Left kidney (tissue), 8 donors: ENCODE measurements around the gene ASB8. TPM values are rescaled to one million over a fixed set of nuclear protein-coding genes. Genes with fewer than 3 reads are reported as not detected.

Source experiments
- DNase-seq: peaks from one replicate; pipeline ENCODE4 v3.0.0-alpha.2; 2013
- long read RNA-seq, 8 donors: transcript quantifications; one replicate each; lab custom pipeline, GENCODE V29; 2026
- polyA plus RNA-seq: library from polyadenylated mRNA; unstranded; fragments of 120-200 nt; gene quantifications from one replicate; pipeline ENCODE4 v1.2.1, GENCODE V29; 2013; ENCODE audit not compliant: insufficient read length

Gene ASB8, protein sequence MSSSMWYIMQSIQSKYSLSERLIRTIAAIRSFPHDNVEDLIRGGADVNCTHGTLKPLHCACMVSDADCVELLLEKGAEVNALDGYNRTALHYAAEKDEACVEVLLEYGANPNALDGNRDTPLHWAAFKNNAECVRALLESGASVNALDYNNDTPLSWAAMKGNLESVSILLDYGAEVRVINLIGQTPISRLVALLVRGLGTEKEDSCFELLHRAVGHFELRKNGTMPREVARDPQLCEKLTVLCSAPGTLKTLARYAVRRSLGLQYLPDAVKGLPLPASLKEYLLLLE
- polyA plus RNA-seq, result 47.0 TPM
- long read RNA-seq, donor 1, transcript ASB8-201 (4 exons, 2,615 nt), result major isoform, 13 of 19 reads
- long read RNA-seq, donor 1, partial matches to known transcripts, result 0 of 19 reads
- long read RNA-seq, donor 1, other reads (novel, unspliced or antisense), result 0 of 19 reads
- long read RNA-seq, donor 2, transcript ASB8-205 (4 exons, 2,610 nt), result minor isoform, 7 of 17 reads
- long read RNA-seq, donor 2, transcript ASB8-201 (4 exons, 2,615 nt), result major isoform, 10 of 17 reads
- long read RNA-seq, donor 2, partial matches to known transcripts, result 0 of 17 reads
- long read RNA-seq, donor 2, other reads (novel, unspliced or antisense), result 0 of 17 reads
- long read RNA-seq, donor 3, partial matches to known transcripts, result 0 of 4 reads
- long read RNA-seq, donor 3, other reads (novel, unspliced or antisense), result 0 of 4 reads
- long read RNA-seq, donor 4, partial matches to known transcripts, result 0 of 1 reads
- long read RNA-seq, donor 4, other reads (novel, unspliced or antisense), result 0 of 1 reads
- long read RNA-seq, donor 5, transcript ASB8-201 (4 exons, 2,615 nt), result major isoform, 13 of 21 reads
- long read RNA-seq, donor 5, partial matches to known transcripts, result 0 of 21 reads
- long read RNA-seq, donor 5, other reads (novel, unspliced or antisense), result 0 of 21 reads
- long read RNA-seq, donor 6, transcript ASB8-201 (4 exons, 2,615 nt), result major isoform, 13 of 19 reads
- long read RNA-seq, donor 6, transcript ASB8-205 (4 exons, 2,610 nt), result minor isoform, 5 of 19 reads
- long read RNA-seq, donor 6, partial matches to known transcripts, result 0 of 19 reads
- long read RNA-seq, donor 6, other reads (novel, unspliced or antisense), result 0 of 19 reads
- long read RNA-seq, donor 7, transcript ASB8-201 (4 exons, 2,615 nt), result major isoform, 16 of 19 reads
- long read RNA-seq, donor 7, partial matches to known transcripts, result 0 of 19 reads
- long read RNA-seq, donor 7, other reads (novel, unspliced or antisense), result 0 of 19 reads
- long read RNA-seq, donor 8, transcript ASB8-201 (4 exons, 2,615 nt), result major isoform, 6 of 9 reads
- long read RNA-seq, donor 8, partial matches to known transcripts, result 0 of 9 reads
- long read RNA-seq, donor 8, other reads (novel, unspliced or antisense), result 0 of 9 reads

DNA sequence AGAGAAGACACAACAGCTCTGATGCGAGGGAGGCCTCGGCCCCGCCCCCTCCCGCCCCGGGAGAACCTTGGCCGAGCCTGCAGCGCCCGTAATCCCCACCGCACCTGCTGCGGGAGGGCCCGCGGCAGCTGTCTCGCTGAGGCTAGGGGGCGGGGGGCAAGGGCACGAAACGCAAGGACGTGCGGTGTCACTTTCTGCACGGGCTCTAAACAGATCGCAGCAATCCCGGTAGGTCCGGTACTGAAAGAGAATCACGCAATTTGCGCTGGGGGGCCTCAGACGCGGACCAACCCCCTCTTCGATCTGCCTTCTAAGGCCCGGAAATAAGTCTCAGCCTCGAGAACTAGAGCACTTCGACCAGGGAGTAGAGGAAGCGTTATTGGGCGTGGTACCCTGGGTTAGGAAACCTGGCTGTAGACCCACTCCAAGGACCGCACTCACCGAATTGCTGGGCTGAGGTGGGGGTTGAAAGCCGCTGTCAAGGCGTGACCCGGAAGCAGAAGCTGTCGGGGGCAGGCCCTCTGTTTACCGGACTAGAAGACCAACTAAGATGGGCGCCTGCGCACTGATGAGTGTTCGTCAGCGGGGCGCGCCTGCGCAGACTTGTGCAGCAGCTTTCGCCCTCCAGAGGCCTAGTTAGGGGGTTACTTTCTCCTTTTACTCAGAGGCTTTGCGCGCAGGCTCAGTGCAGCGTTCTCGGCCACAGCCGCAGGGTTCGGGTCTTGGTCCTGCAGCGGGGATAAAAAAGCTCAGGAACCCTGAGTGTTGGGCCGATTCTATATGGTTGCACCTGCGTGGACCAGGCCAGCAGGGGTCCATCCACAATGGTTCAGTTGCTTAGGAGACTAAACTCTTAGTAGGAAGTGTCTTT, at the start of gene ASB8:
Gene ASB8 (minus strand): TSS at position 498 of the 871 bp plus-strand sequence. CDS start 4,019 bp downstream, outside the sequence.
- peak; percentile 99 for DNase-seq

DNA sequence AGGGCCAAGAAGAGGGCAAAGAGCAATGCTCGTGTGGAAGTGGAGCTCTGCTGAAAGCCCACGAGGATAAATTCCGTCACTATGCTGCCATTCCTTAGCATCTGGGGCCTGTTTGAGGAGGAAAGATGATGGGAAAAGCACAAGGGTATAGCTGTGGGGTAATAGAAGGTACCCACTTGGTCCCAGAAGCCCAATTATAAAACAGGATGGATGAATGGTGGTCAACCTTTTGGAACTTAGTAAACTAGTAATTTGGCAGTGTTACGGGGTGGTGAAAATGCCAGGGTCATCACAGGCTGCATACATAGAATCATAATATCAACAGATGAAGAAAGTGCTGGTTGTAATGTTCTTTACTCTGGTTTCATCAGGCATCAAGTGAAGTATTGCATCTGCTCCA, 45.9 kb upstream of the ASB8 start, which contains the start of gene OR10AD1:
Gene OR10AD1 (minus strand): TSS at position 101 of the 400 bp plus-strand sequence. CDS start 0 bp downstream, at position 101.
- no peak for DNase-seq

DNA sequence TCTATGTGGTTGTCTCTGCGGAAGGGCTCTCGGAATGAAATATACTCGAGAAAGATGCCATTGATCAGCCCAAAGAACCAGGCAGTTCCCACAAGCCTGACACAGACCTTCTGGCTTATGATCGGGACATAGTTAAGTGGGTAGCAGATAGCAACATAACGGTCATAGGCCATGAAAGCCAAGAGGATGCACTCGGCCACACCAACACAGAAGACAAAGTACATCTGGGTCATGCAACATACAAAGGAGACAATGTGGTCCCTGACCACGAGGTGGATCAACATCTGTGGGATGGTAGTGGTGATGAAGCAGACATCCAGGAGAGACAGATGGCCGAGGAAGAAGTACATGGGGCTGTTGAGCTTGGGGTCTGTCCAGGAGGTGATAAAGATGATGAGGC, 45.5 kb upstream of the ASB8 start:
- no peak for DNase-seq

DNA sequence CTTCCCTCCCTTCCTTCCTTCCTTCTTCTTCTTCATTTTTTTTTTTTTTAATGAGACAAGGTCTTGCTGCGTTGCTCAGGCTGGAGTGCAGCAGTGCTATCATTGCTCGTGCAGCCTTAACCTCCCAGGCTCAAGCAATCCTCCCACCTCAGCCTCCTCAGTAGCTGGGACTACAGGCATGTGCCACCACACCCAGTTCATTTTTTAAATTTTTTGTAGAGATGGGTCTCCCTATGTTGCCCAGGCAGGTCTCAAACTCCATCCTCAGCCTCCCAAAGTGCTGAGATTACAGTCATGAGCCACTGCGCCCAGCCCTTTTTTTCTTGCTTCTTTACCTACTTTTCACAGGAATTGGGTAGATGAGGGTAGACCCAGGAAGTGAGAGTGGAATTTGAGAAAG, 44.2 kb upstream of the ASB8 start:
- DNase-seq, result no peak

DNA sequence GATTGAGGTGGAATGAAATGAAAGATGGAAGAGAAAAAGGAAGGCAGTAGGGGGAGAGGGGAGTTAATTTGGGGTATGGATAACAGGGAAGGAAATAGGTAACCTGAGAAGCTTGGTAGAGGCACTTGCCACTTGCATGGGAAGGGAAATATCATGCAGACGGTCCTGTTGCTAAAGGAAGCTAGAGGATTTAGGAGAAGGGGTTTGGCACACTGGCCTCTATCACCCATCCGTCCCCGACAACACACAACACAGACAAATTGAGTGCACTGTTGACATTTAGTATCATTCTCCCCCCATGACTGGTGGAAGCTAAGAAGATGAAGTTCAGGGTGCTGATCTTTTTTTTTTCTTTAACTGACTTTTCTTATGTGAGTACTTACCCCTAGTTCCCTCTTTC, 43.8 kb upstream of the ASB8 start:
- DNase-seq, result no peak

DNA sequence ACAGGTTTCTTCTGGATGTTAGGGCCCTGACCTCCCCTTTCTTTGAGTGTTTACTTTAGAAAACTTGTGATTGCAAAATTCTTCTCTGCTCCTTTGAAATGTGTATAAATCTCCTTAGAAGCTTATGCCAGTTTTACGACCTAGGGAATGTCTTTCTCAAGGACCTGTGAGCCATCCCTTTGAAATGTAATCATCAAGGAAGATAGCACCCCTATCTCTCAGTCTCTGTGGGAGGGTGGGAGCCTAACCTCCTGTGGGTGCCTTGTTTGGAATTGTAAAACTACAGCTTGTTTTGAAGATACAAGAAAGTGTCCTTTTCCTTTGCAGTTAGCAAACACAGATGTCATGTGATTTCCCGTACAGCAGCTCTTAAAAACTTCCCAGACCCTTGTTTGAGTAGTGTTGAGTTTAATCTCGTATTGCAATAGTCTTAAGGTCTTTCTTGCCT, 42.5 kb upstream of the ASB8 start:
- no peak for DNase-seq

DNA sequence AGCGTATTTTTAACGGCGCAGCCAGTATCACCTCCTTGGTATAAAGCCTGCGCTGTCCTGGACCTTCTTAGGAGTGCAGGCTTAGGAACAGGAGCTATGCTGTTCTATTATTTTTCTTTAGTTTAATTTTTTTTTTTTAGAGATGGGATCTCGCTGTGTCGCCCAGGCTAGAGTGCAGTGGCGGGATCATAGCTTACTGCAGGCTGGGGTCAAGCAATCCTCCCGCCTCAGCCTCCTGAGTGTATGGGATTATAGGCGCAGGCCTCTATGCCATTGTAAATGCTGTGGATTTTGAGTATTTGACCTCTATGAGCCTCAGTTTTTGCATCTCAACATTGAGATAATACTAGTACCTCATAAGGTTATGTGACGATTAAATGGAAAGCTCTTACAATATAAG, 41.7 kb upstream of the ASB8 start:
- no peak for DNase-seq

DNA sequence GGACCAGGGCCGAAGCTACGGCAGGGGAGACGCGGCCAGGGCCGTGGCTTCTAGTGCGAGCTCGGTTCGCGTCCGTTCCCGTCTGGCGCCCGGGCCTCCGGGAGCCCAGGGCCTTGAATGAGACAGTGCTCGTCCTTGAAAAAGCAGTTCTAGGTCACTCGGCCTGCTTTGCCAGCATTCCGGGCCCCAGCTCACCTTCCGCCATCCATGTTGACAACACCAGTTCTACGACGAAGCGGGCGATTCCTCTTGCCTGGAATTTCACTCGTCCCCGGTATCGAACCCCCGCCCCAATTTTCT, 41.3 kb upstream of the ASB8 start:
- no peak for DNase-seq

DNA sequence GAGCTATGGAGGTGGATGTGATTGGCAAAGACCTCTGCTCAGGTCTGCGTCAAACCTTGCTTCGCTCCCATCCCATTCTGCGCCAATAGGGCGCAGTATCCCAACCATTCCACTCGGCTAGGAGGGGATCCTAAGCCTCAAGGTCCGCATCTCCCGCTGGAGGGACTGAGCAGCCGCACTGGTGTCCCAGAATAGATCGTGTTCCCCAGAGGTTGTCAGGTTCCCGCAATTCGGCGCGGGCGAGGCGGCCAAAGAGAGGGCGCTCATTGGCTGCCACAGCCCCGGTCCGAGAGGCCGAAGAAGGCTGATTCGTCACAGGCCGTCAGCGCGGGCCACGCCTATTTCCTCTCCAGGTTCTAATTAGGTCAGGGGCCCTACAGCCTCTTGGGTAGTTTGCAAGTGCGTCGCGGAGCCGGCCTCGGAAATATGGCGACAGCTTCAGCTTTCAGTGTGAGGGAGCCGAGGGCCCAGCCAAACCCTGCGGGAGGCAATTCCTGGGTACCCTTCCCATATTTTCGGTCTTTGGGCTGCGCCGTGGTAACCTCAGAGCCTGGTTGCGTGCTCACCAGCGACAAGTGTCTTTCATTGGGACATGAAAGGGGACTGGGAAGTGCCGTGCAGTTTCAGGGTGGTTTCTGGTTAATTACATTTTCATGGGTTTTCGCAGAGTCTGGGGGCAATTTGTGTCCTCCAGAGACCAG, 40.8 kb upstream of the ASB8 start:
- peak; percentile 96 for DNase-seq

DNA sequence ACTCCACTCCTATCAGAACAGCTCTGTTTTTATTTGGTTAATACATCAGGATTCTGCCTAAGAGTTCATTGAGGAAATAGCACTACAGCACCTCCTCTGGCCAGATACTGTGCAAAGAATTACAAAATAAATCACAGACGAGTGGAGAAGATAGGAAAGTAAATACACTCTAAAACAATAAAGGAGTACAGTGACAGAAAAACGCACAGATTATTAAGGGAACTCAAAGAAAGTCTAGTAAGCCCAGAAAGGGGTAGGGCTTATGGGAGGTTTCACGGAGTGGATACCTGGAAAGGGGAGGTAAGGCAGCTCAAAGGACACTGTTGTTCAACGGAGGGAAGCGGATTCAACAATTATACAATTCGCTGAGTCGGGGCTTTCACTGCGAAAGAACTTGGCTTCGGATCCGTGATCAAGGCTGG, 40.2 kb upstream of the ASB8 start:
- no peak for DNase-seq

DNA sequence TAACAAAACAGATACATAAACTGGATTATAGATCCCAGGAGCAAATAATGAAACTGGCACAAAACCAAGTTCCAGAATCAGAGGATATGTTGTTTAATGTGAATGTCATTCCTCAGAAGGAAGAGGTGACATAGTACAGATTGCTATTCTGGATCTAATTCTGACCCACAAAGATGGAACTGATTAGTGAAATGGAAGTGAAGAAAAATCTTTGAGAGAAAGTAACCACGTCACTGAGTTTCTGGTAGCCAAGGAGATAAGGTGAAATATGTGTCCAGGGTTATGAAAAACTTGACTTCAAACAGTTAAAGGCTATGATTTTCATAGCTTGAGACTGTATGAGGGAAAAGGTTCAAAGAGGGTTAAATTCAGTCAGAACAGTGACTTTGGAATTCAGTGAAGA, 37.5 kb upstream of the ASB8 start:
- DNase-seq, result no peak

DNA sequence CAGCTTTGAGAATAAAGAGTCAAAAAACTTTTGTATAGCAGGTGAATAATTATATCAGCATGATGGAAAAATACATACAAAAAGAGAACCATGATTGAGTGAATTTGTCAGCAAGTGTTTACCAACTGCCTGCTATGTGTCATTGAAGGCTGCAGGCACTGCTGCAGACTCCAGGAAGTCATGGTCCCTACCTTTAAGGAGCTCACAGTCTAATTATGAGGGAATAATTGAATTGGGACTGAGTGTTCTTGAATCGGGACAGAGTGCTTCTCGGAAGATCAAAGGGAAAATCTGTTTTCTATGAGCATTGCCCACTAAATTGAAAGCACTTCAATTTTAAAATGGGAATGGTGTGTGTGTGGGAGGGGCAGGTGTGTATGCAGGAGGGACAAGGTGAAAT, 36.3 kb upstream of the ASB8 start:
- no peak for DNase-seq

DNA sequence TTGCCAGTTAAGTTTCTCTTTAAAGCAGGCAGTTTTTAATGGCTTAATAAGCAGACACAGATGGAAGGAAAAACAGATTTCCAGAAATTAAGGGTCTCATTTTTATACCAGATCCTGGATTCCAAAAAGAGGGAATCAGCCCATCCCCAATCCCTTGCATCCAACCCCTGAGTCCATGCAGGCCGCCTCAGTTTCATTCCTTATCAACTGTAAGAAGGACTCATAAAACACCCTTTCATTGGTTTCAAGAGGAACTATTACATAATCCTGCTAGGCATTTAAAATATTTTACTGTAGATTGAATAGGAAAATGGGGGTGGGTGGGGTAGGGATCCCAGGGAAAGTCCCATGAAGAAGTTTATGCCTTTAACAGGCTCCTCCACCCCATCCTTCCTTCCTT, 35.5 kb upstream of the ASB8 start:
- no peak for DNase-seq

DNA sequence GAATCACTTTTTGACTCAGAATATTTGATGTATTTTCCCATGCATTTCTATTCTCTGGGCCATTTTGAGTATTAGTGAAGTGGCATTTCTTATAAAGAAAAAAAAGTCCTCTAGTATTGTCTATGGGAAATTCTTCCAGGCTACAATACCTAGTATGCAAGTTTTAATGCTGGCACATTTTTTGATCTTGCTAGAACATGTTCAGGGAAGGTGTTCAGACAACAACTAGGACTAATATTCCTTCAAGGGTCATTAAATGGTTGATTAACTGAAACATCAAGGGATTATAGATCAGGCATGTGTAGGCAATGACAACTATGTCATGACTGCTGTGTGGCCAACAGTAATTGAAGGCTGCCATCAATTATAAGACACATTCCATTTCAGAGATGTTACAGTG, 33.8 kb upstream of the ASB8 start:
- DNase-seq, result no peak

DNA sequence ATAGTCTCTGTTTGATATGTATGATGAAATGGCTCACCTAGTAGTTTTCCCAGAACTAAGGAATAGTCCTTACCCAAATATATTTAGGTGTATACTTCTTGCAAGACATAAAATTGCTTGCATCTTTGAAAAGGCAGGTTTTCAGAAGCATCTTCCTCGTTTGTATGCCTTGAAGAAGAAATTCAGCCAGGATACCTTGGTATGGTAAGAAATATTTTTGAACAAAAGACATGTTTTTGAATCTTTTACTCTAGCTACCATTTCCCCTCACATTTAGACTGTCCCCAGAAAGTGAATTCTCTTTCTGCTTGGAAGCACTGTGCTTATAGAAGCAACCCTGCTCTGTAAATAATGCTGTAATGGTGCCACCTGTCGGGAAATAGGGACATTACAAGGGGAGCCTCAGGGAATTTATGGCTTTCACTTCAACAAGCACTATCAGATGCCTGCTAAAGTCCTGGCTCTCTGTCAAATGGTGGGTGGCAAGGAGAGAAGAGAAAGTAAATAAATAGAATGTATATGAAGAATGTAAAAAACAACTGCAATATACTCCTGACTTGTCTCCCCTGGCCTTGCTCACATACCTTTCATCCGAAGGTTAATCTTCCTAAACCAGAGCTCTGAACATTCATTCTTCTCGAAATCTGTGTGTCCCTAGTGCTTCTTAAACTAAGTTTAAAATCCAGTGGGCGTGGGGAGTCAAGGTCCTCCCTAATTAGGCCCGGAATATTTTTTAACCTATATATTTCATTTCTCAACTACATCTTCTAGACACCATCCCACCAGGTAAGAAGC, 32.2 kb upstream of the ASB8 start:
- peak; percentile 88 for DNase-seq

DNA sequence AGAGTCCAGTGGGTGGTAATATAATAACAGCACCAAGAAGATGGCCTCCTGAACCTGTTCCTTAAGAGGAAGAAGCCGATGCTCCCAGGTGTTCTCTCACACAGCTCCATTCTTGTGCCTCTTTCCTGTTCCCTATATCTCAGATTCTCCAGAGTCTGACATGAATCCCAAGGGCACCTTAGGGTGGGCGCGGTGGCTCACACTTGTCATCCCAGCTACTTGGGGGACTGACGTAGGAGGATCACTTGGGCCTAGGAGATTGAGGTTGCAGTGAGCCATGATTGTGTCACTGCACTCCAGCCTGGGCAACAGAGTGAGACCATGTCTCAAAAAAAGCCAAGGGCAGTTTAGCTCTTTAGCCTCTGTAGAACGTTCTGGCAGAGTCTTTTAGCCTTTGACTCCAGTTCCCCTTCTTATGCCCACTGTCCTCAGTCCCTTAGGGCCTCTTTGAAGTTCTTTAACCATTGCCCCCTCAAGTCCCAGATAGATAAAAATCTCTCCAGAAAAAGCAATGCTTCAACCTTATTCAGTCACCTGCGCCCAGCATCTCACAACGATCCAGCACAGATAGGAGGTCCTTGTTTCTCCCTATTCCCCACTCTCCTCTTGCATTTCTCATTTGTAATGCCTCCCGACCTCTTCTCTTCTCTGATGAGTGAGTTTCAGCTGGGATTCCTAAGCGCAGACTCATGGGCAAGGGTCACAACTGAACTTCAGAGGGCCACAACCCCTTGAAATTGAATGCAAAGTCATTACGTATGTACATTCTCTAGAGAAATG, 30.8 kb upstream of the ASB8 start:
- DNase-seq, result no peak

DNA sequence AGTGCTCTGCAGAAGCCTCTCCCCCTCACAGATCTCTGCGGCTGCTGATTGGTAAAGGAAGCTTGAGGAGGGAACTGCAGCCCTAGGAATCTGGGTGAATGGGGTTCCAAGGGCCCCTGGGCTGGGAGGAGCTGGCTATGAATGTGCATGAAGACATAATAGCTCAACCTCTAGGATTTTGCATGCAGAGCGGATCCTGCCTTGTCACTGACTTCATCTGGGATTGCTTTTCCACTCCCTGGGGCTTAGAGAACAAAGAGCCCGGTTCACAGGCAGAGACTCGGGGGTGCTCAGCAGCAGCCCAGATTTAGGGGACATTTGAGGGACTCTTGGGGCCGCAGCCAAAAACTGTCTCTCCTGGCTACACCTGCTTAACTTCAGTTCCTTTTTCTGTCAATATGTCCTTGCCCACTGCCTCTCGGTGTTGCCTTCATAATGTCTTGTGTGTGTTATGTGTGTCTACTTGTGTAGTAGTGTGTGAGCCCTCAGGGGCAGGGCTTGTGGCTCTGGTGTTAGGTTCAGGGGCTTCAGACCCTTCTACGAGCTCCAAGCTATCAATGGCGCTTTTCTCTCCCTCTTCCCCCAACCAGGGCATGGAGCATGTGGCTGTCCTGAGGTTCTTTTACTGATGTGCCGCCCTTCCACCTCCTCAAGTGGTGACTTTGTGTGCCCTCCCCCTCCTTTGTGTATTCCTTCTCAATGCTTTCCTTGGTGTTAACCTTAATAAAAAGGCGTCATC, 28.0 kb upstream of the ASB8 start:
- DNase-seq, result no peak

DNA sequence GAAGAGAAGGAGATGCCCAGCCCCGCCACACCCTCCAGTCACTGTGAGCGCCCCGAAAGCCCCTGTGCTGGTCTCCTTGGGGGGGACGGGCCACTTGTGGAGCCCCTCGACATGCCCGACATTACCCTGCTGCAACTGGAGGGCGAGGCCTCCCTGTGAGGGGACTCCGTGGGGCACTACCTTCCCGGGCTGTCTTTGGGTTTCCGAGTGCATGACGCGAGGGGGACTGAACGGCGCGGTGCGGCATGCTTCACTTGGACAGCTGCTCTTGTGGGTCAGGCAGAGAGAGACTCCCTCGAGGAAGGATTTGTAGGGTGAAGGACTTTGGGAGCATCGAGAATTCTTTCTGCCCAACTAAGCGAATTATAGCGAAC, 27.2 kb upstream of the ASB8 start:
- DNase-seq, result no peak
